ENCODE results near the gene NRG2.

- TF ChIP-seq CTCF (IDR thresholded peaks at IDR 0.05) = no peak
- TF ChIP-seq POLR2A (IDR thresholded peaks at IDR 0.05) = no peak
These were observed 40.6 kb upstream of the NRG2 start for GRCh38 chr5:140083650-140084049.
